HG03342 (cell line): ENCODE results near the gene TBC1D22B.
"Not testable (repeated sequence)": the region's sequence is repeated elsewhere in the genome, so short reads cannot be mapped to it uniquely, and the experiment has no call there.

Experiments
- ATAC-seq: cut with Tn5 transposase; IDR thresholded peaks from one replicate; pipeline ENCODE4 v1.9.1; 2021; ENCODE audit warnings: mild to moderate bottlenecking, moderate library complexity; ENCODE audit not compliant: unreplicated experiment

Gene TBC1D22B

DNA sequence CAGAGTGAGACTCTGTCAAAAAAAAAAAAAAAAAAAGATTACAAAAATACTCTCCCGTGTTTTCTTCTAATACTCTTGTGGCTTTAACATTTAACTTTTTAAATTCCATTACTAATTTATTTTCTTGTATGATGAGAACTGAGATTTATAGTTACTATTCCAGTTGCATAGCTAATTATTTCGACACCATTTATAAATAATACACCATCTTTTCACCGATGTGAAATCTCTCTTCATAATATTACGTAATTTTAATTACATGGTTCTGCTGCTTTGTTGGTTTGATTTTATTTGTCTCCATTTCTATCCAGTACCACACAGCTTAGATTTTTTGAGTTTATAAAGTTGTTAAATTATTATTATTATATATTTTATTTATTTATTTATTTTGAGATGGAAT lies 42.4 kb downstream of the TBC1D22B start:
- ATAC-seq, result no peak

DNA sequence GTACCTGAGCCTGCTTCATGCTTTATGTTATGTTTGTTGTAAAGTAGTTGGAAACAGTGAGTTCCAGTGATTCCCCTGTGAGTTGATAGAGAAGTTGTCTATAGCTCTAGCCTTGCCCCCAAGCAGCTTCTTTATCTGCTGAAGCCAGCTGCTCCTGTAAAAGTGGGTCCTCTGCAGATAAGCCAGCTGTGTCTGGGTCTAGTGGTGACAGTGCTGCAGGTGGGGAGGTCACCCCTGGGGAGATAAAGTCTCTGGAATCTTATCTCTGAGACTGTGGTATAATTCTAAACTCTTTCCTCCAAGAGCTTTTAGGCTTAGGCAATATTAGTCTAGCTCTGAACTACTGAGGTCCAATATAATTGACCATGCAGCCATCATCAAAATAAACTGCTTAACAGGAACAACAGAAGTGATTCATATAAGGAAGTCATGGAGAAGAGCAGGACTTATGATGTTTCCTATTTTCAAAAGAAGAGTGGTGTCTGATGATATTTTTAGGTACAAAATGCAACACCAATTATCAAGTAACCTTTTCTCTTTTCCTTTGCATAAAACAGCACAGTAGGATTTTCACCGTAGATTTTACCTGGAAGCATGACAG lies 44.6 kb downstream of the TBC1D22B start:
- no peak for ATAC-seq

DNA sequence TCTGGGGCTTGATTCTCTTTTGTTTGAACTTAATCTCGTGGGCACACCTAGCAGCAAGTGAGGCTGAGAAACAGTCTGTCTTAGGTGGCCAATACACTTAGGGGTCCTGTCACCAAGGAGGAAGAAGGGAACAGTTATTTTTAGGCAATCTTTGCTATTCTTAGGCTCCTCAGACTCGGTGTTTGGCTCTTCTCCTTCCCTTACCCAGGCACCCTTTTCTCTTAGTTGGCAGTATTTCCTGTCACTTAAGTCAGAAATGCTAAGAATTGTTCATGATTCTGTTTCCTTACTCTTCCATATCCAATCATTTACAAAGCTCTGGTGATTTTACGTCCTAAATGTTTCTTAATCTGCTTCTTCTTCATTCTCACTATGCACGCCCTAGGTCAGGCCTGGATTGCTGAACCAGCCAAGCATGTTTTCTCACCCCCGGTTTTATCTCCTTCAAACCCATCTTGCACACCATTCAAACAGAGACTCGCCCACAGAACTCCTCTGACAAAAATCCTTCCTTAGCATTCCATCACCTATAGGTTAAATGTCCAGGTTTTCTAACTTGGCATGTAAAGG lies 45.6 kb downstream of the TBC1D22B start:
- ATAC-seq, result no peak

DNA sequence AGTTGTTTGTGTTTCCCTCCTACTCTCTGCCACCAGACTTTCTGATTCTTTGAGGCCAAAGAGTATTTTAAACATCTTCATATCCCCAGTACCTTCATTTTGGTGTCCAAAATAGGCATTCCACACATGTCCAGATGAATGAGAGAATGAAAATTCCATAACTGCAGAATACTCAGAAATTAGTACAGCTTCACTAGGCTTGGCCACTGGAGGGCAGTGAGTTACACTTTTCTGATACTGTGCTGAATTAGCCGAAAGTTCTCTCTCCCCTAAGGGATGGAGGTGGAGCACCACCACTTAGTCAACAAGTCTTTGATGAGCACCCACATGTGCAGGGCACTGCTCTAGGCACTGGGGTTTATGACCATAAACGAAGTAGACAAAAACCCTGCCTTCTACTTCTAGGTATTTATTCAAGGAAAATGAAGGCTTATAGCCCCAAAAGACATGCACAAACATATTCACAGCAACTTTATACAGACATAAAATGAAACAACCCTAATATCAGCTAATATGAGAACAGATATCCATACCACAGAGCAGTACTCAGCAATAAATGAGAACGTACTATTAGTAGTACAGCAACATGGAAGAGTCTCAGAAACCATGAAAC lies 46.4 kb downstream of the TBC1D22B start:
- no peak for ATAC-seq

DNA sequence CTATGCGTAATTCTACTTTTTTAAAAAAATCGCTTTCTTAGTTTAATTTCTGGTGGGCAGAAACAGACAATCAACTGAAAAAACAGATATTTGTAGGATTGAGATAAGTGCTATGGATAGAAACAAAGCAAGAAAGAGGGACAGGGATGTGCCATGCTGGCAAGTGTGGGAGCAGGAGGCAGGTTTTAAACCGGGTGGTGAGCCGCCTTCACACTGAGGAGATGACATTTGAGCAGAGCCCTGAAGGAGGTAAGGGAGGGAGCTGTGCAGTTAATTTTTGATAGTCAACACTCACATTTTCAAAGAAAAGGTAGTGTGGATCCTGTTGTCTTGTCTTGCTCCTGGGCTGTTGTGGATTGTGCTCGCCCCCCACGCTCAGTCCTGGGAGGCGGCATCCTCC lies 47.2 kb downstream of the TBC1D22B start:
- no peak for ATAC-seq

DNA sequence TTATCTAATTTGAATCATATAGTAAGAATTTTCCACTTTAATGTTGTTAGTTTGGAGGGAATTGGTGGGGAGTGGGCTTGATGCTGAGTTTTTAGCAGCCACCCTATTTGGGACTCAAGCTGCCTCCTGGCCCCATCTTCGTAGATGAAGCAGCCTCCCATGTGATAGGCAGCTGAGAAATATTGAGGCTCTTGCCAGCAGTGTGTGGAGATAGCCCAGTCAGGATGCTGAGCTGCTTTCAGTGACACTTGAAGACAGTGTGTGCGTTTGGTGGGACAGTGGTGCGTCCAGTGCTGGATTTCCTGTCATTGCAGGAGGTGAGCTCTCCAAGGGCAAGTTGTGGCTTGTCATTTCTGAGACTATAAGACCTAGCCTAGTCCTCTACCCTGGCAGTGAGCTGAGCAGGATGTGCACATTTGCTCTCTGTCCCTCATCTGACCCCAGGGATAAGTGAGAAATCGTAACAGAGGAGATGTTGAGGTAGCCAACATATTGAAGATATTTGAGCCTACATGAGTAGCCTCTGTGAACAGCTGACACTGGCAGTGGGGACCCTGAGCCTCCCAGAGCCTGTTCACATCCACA lies 48.4 kb downstream of the TBC1D22B start:
- no peak for ATAC-seq

DNA sequence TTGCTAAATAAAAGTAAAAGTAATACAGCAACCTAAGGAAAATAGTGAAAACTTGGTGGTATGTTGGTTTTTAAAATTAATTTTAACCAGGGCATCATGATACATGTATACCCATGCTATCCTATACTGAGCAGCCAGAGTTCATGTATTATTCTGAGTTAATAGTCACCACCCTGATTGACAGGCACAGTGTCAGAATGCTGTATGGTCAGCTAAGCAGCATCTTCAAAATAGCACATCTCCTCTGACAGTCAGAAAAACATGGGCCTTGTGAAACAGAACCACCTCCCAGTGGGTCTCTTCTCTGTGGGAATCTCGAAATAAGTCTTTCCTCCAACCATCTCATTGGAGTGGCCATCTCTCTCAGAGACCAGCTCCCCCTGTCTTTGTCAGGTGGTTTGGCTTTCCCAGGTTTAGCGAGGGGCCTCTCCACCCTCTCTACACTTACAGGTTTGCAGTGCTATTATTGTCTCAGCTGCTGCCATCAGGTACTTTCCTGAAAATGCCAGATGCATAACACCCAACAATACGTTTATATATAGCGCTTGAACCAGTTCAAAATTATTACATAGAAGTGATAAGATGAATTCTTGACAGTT lies 49.2 kb downstream of the TBC1D22B start:
- ATAC-seq, result no peak

DNA sequence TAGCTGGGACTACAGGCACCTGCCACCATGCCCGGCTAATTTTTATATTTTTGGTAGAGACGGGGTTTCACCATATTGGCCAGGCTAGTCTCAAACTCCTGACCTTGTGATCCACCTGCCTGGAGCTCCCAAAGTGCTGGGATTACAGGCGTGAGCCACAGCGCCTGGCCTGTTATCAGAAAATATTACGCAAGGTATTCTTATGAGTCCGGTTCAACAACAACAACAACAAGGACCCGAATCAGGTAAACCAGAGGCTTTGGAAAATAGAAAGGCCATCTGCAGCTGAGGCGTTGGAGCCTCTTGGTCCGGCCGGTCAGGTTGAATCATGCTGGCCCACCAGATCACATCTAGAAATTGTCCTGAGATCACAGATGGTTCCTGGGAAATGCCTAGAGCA lies 49.9 kb downstream of the TBC1D22B start:
- ATAC-seq, result not testable (repeated sequence)

DNA sequence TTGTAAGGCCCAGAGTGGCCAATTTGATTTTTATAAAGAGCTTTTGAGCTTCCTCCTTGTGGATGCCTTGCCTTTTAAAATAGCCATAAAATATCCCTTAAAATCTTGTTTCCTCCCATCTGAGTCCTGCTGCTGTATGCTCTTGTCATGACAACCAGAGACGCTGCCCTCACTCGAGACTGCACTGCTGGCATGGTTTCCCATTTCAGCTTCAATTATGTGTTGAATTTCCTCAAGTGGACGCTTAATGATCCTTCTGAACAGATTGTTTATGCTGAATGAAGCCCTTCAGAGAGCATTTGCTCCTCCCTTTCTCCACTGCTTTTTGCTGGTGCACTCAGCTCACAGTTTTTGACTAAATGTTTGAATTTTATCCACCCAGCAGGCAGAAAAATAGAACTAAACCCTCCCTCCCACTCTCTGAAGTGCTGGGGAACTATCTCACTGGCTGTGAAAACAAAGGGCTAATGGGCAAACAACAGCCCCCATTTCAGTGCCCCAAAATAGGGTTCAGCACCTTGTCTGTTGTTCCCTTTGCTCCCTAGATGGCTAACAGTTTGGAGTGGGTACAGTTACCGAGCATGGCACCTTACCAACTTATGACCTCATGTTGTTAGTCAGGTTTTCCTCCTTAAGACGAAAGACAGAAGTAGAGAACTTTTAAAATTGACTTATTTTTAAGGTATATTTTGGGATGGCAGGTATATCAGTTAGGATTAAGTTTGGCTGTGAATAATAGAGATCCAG lies 50.7 kb downstream of the TBC1D22B start:
- ATAC-seq, result no peak

DNA sequence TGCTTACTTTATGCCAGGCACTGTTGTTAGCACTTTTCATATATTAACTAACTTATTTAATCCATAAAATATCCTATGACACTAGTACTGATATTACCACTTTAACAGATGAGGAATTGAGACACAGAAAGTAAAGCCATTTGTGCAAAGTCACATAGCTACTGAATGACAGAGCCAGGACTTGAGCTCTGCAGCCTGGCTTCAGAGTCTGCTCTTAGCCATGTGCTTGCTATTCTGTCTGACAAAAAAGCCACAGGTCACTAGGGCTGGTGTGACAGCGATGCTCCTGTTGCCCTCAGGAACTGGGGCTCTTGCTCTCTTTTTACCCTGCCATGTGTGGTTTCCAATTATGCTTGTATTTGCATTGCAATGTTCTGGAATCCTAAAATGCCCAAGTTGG lies 51.5 kb downstream of the TBC1D22B start:
- no peak for ATAC-seq

DNA sequence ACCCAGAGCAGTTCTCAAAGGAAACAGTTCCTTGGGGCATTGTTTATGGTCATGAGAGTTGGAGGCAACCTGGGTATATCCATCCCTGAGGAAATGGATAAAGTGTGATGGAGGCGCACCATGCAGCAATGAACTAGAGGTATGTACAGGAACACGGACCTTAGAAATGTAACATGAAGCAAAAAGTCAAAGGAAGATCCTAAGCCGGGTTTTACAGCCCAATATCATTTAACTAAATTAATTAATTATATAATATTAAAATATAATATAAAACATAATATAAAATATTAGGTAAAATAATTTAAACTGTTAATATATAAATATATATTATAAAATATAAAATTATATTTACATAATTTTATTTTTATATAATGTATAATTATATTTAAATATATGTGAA lies 52.1 kb downstream of the TBC1D22B start:
- ATAC-seq, result no peak

DNA sequence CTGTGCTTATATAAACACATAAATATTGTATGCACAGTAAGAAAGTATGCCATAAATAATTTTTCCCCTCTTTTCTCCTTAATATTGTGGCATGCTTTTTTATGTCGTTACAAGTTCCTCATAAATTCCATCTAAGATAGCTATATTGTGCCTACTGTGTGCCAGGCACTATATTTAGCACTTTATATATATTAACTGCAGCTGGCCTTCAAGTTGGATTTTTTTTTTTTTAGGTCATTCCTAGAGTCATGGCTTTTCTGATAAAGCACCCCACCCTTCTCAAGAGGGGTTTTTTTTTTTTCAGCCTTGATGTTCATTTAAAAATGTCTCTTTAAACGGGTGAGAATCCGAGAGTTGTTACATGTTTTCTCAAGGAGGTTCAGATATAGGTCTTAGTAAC lies 53.4 kb downstream of the TBC1D22B start:
- ATAC-seq, result no peak

DNA sequence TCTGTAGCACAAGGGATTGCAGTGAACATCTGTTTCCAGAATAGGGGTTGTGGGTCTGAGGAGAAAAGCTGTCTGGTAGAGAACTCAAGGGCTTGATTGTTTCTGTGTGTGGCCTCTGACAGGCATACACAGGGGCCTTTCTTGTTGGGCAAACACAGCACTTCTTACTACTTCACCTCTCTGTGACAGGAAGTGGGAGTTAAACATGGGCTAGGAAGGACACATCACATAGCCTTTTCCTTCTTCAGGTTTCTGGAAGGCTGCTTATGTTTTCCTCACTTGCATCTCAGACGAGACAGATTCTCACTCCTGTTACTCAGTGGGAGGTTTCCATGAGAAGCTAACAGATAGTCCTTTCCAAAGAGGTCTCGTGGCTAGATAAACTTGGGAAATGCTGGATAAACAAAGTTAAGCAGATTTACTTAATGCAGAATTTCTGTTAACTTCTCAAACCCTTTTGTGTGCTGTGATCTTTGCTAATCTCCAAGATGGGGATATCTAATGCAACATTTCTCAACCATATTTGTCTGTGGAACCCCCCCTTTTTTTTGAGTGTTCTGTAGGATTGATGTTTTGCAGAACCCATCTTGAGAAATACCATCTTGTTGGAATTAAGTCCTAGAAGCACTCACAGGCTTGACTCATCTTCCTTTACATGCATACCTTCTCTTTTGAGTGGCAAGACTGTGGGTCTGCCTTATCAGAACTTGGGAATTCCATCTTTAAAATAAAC lies 54.3 kb downstream of the TBC1D22B start:
- no peak for ATAC-seq

DNA sequence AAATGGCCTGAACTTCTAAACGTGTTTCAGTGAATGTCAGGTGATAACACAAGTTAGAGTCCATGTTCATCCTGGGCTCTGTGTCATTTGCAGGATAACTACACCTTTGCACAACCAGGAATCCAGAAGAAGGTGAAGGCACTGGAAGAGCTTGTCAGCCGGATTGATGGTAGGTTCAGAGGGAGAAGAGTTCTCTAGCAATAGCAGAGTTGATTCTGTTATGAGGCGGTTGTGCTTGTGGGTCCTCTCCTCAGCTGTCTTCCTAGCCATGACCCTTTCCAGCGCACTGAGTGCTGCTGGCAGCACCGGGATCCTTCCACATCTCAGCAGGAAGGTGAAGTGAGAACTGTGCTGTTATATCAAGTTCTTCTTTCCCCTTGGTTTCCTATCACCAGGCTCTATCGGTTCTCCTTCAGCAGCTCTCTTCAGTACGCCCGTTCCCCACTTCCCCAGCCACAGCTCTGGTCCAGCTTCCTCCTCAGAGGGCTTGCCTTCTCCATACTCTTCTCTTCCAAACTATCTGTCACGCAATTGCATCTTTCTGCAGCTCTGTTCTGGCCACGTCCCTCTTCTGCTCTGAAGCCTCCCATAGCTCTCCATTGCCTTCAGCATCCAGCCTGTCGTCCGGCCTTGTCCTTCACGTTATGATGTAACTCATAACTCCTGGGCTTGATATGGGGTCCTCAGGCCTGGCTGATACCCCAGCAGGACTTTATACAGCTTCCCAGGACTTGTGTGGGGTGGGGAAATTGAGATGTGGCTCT lies 56.3 kb downstream of the TBC1D22B start:
- no peak for ATAC-seq

DNA sequence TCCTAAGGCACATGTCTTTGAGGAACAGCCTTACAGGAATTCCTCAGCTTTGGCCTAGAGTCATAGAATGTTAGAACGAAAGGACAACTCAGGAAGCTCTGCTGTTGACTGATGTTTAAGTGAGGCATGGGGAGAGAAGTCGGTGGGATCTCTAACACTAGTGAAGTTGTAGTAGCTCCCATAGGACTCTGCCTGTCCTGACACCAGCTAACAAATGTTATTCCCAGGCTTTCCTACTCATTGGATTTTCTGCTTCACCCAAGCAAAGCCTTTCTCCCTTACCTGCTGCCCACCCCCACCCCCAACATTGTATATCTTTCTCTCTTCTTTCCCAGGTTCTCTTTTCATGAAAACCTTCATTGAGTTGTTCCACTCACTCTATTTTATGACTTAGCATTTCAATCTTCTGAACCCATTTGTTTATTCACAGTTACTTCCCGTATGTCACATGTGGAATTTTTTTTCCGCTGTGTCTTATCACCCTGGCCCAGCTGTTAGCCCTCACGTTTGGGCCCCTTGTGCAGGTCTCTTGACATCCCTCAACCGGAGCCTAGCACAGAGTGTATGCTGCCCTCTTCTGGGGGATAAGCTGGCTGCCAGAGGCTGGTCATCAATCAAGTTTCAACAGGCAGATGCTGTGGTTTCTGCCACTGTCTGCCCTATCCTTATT lies 57.0 kb downstream of the TBC1D22B start:
- ATAC-seq, result no peak

DNA sequence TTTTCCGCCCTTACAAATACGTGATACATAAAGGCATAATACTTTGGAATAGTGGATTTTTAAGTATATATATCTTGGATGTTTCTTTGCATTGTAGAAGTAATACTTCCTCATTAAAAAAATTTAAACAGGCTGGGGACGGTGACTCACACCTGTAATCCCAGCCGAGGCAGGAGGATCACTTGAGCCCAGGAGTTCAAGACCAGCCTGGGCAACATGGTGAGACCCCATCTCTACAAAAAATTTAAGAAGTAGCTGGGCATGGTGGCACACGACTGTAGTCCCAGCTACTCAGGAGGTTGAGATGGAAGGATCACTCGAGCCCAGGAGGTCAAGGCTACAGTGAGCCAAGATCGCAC lies 57.6 kb downstream of the TBC1D22B start:
- no peak for ATAC-seq

DNA sequence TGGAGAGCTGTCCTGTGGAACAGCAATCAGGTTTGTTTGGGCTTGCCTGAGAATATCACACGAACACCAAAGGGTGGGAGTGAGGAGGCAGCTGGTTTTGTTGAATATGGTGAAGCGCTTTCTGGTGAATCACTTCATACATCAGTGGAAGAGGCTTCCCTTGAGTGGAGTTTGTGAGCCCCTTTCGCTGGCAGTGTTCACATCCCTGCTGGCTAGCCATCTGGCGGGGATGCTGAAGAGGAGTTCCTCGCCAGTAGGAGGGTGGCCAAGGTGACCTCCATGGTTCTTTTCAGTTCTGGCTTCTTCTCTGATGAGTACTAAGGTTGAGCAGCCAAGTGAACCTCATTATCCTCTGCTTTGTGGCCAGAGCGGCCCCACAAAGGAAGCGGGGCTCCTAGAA lies 58.5 kb downstream of the TBC1D22B start:
- no peak for ATAC-seq

DNA sequence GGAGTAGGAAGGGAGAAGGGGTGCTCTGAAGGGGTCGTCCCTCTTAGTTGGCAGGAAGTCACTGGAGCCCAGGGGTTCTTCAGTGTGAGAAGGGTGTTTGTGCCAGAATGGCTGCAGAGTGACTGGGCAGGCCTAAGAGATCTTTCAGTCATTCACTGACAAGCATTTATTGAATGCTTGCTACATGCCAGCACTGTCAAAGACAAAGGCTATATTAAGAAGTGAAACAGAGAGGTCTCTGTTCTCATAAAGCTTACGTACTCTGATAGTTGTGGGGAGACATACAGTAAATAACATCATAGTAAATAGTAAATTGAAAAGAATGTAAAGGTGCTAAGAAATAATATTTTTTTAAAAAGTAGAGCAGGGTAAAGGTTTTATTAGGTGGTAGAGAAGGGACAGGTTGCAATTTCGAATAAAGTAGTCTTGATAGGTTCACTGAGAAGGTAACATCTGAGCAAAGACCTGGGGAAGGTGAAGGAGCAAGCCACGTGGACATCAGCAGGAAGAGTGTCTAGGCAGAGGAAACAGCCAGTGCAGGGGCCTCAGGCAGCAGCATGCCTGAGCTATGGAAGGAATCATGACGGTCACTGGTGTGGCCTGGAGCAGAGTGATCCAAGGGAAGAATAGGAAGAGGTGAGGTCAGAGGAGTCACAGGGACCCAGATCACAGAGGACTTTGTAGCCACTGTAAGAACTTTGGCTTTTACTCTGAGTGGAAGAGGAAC lies 59.9 kb downstream of the TBC1D22B start:
- ATAC-seq, result no peak

DNA sequence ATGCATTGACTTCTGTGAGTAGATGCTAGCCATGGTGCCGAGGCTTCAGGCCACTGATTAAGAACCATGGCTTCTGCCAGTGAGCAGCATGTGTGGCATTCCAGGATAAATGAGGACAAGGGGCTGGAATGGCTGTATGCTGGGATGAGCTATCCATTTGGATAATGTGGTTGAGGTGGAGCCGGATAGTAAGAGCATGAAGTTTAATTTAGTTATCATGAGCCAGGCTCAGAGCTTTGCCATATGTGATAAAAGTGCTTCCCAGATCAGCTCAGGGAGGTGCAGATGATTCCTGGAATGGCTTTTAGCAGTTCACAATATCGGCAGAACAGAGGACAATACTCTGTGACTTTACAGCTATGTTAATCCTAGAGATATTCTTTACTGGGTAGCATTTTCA lies 61.6 kb downstream of the TBC1D22B start:
- no peak for ATAC-seq
